B cell (primary cell): ENCODE data around the gene SNRPF.

ENCODE experiments used
- EZH2 ChIP-seq: IDR thresholded peaks from 2 replicates; pipeline ENCODE4 v1.6.1; 2012; ENCODE audit warnings: borderline replicate concordance, low read depth, mild to moderate bottlenecking, moderate library complexity, low read length; ENCODE audit not compliant: insufficient read depth, poor library complexity, severe bottlenecking
- TF ChIP-seq, protein P1 (sequence below): fragments of 200-600 bp; IDR thresholded peaks from one replicate; pipeline ENCODE4 v1.8.0; 2022; ENCODE audit warnings: antibody characterized with exemption, mild to moderate bottlenecking

DNA sequence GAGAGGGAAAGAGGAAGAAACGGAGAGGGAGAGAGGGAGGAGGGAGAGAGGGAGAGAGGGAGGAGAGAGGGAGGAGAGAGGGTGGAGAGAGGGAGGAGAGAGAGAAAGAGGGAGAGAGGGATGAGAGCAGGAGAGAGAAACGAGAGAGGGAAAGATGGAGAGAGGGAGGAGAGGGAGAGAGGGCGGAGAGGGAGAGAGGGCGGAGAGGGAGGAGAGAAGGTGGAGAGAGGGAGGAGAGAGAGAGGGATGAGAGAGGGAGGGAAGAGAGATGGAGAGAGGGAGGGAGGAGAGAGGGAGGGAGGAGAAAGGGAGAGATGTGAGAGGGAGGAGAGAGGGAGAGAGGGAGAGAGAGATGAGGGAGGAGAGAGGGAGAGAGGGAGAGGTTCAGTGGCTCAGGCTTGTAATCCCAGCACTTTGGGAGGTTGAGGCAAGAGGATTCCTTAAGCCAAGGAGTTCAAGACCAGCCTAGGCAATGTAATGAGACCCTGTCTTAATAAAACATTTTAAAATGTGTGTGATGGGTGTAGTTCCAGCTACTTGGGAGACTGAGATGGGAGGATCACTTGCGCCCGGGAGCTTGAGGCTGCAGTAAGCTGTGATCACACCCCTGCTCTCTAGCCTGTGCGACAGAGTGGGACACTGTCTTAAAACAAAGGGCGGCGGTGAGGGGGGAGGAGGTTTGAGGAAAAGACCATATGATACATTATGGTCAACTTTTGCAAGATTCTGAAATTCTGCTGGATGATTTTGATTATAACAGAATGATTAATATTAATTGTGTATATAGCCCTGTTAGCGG, 21.3 kb upstream of the SNRPF start:
- TF ChIP-seq, protein P1, sequence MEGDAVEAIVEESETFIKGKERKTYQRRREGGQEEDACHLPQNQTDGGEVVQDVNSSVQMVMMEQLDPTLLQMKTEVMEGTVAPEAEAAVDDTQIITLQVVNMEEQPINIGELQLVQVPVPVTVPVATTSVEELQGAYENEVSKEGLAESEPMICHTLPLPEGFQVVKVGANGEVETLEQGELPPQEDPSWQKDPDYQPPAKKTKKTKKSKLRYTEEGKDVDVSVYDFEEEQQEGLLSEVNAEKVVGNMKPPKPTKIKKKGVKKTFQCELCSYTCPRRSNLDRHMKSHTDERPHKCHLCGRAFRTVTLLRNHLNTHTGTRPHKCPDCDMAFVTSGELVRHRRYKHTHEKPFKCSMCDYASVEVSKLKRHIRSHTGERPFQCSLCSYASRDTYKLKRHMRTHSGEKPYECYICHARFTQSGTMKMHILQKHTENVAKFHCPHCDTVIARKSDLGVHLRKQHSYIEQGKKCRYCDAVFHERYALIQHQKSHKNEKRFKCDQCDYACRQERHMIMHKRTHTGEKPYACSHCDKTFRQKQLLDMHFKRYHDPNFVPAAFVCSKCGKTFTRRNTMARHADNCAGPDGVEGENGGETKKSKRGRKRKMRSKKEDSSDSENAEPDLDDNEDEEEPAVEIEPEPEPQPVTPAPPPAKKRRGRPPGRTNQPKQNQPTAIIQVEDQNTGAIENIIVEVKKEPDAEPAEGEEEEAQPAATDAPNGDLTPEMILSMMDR = no peak
- no peak for TF ChIP-seq EZH2
